H1 (cell line): ENCODE data around the gene APBA3. TPM values are rescaled to one million over a fixed set of nuclear protein-coding genes. Genes with fewer than 3 reads are reported as not detected.

ENCODE experiments used
- GABPA ChIP-seq: IDR thresholded peaks from 2 replicates; pipeline ENCODE4 v1.6.1; 2011; ENCODE audit warnings: mild to moderate bottlenecking, low read length, moderate library complexity, borderline replicate concordance; ENCODE audit not compliant: insufficient read depth
- KDM5A ChIP-seq: fragments of 200-600 bp; IDR thresholded peaks from 2 replicates; pipeline ENCODE4 v1.7.1; 2012; ENCODE audit warnings: mild to moderate bottlenecking, low read length, inconsistent platforms, mixed read lengths
- POLR2A ChIP-seq, 2 experiments: IDR thresholded peaks; 1 replicate in 1 of 2; 2 replicates in 1 of 2; pipeline ENCODE4 v1.6.1; 2011; ENCODE audit warnings: low read depth in 2 of 2, low read length in 2 of 2, mild to moderate bottlenecking in 2 of 2; ENCODE audit errors: control extremely low read depth in 1 of 2
- POLR2AphosphoS5 ChIP-seq: IDR thresholded peaks from 2 replicates; pipeline ENCODE4 v1.6.1; 2011; ENCODE audit warnings: low read depth, low read length
- RAD21 ChIP-seq, 2 experiments: IDR thresholded peaks in 1 of 2; conservative IDR thresholded peaks in 1 of 2; 2 replicates each; pipeline ENCODE4 v1.6.1; 2011; ENCODE audit warnings: low read depth in 2 of 2, low read length in 2 of 2, improper control_type of control experiment in 1 of 2, inconsistent platforms in 1 of 2, mild to moderate bottlenecking in 1 of 2, moderate library complexity in 1 of 2
- RNF2 ChIP-seq: fragments of 200-900, 300-1000 bp; sonication (generic); IDR thresholded peaks from 2 replicates; pipeline ENCODE4 v1.7.1; 2016; ENCODE audit warnings: borderline replicate concordance, low read depth, mild to moderate bottlenecking, antibody characterized with exemption, low read length; ENCODE audit not compliant: poor library complexity, severe bottlenecking; ENCODE audit errors: missing control alignments
- TBP ChIP-seq: IDR thresholded peaks from 2 replicates; pipeline ENCODE4 v1.6.1; 2011; ENCODE audit warnings: low read depth, low read length, improper control_type of control experiment
- ZNF274 ChIP-seq: IDR thresholded peaks from 2 replicates; pipeline ENCODE4 v1.7.0; 2012; ENCODE audit warnings: low read length, borderline replicate concordance; ENCODE audit errors: extremely low read depth
- polyA plus RNA-seq, 7 experiments: library from polyadenylated mRNA; depleted of rRNA in 3 of 7; stranded (reverse) in 5 of 7; unstranded in 2 of 7; fragments of >200 nt in 5 of 7; fragments of 200-250 nt in 2 of 7; gene quantifications; 1 replicate in 5 of 7; 2 replicates in 1 of 7; 4 replicates in 1 of 7; pipeline versions ENCODE4 v1.2.1 to v1.2.3, GENCODE V29; 2011 to 2013; ENCODE audit warnings: missing spikeins in 2 of 7, mixed read lengths in 2 of 7
- total RNA-seq: library from RNA; stranded (reverse); fragmentation: NEBNext Ultra II Directional; extraction: Animal tissue kit (Norgen Biotek cat#: 25700); gene quantifications from 2 replicates; pipeline ENCODE4 v1.2.1, GENCODE V29; 2021
- TF ChIP-seq, protein P1 (sequence below): IDR thresholded peaks from 2 replicates; pipeline ENCODE4 v1.6.1; 2012; ENCODE audit warnings: inconsistent platforms

APBA3 gene
- total and polyA plus RNA-seq, 2 of the 8 experiments (the other 6 are each of a cell fraction or from before 2014, with no cell fraction given), result 21.4 to 36.9 TPM

DNA sequence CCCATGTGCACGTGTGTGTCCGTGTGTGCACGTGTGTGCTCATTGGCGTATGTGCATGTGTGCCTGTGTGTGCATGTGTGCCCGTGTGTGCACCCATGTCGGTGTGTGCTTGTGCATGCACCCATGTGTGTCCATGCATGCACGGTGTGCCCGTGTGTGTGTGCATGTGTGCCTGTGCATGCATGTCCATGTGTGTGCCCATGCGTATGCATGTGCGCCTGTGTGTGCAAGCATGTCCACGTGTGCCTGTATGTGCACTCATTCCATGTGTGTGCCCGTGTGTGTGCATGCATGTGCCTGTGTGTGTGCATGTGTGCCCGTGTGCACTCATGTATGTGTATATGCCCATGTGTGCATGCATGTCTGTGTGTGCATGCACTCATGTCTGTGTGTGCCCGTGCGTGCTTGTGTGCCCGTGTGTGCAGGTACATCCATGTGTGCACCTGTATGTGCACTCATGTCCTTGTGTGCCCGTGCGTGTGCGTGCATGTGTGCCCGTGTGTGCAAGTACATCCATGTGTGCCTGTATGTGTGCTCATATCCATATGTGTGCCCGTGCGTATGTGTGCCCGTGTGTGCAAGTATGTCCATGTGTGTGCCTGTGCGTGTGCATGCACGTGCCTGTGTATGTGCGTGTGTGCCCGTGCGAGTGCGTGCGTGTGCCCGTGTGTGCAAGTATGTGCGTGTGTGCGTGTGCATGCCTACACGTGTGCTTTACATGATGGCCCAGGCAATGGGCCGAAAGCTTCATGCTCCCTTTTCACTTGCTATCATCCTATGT, 46.3 kb upstream of the APBA3 start (continued):
- TF ChIP-seq KDM5A, result no peak
- no peak for TF ChIP-seq RAD21 (IDR thresholded peaks at IDR 0.05 in 1 of 2, conservative IDR thresholded peaks at IDR 0.05 in 1 of 2; ENCODE audit: low read depth in 2 of 2, low read length in 2 of 2)
- TF ChIP-seq ZNF274, result no peak
- no peak for TF ChIP-seq TBP
- TF ChIP-seq RNF2, result no peak
- TF ChIP-seq, protein P1, sequence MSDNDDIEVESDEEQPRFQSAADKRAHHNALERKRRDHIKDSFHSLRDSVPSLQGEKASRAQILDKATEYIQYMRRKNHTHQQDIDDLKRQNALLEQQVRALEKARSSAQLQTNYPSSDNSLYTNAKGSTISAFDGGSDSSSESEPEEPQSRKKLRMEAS, result no peak
- TF ChIP-seq POLR2AphosphoS5, result no peak
- no peak for TF ChIP-seq POLR2A (IDR thresholded peaks at IDR 0.05; ENCODE audit: control extremely low read depth in 1 of 2, low read depth in 2 of 2, low read length in 2 of 2)
- TF ChIP-seq GABPA, result no peak
